ENCODE data around the gene AP1G2. TPM values are rescaled to one million over a fixed set of nuclear protein-coding genes. Genes with fewer than 3 reads are reported as not detected.

Gene AP1G2
- total RNA-seq, 1 donor from 2014 or later = 93.4 TPM

- no peak for DNase-seq (ENCODE audit: low read depth)
- Histone ChIP-seq H3K4me3 (ENCODE audit: low read depth, low read length) (no peak overlapping the region), H3K27me3 (ENCODE audit: control insufficient read depth, insufficient read depth, low read length) (peaks cover 65% of the 10 kb centered on the region), H3K36me3 (ENCODE audit: control insufficient read depth, insufficient read depth, low read length) (no peaks in the 10 kb centered on the region)
- TF ChIP-seq CTCF (IDR thresholded peaks at IDR 0.05; ENCODE audit: insufficient read depth, low read length, poor library complexity, severe bottlenecking) = no peak
Observed at GRCh38 chr14:23577004-23577681, 9.6 kb upstream of the AP1G2 start.

GRCh38 chr14:23573384-23574015 is 5.9 kb upstream of the AP1G2 start:
- H3K4me3 ChIP-seq (ENCODE audit: low read depth, low read length) = no peak overlapping the region
- H3K27me3 ChIP-seq (ENCODE audit: control insufficient read depth, insufficient read depth, low read length) = peaks cover 62% of the 10 kb centered on the region
- H3K36me3 ChIP-seq (ENCODE audit: control insufficient read depth, insufficient read depth, low read length) = no peaks in the 10 kb centered on the region
- DNase-seq (ENCODE audit: low read depth) = no peak
- TF ChIP-seq CTCF (IDR thresholded peaks at IDR 0.05; ENCODE audit: insufficient read depth, low read length, poor library complexity, severe bottlenecking) = no peak

GRCh38 chr14:23572836-23573235 is 5.2 kb upstream of the AP1G2 start:
- Histone ChIP-seq H3K4me3 (ENCODE audit: low read depth, low read length) (no peak overlapping the region), H3K36me3 (ENCODE audit: control insufficient read depth, insufficient read depth, low read length) (no peaks in the 10 kb centered on the region), H3K27me3 (ENCODE audit: control insufficient read depth, insufficient read depth, low read length) (peaks cover 56% of the 10 kb centered on the region)
- DNase-seq (ENCODE audit: low read depth) = no peak
- no peak for TF ChIP-seq CTCF (IDR thresholded peaks at IDR 0.05; ENCODE audit: insufficient read depth, low read length, poor library complexity, severe bottlenecking)

- Histone ChIP-seq H3K36me3 (ENCODE audit: control insufficient read depth, insufficient read depth, low read length) (no peaks in the 10 kb centered on the region), H3K27me3 (ENCODE audit: control insufficient read depth, insufficient read depth, low read length) (peaks cover 52% of the 10 kb centered on the region), H3K4me3 (ENCODE audit: low read depth, low read length) (no peak overlapping the region)
- TF ChIP-seq CTCF (IDR thresholded peaks at IDR 0.05; ENCODE audit: insufficient read depth, low read length, poor library complexity, severe bottlenecking) = no peak
- no peak for DNase-seq (ENCODE audit: low read depth)
Observed at GRCh38 chr14:23572524-23572828, 4.9 kb upstream of the AP1G2 start.

- no peak for DNase-seq (ENCODE audit: low read depth)
- Histone ChIP-seq H3K36me3 (ENCODE audit: control insufficient read depth, insufficient read depth, low read length) (no peaks in the 10 kb centered on the region), H3K27me3 (ENCODE audit: control insufficient read depth, insufficient read depth, low read length) (peaks cover 46% of the 10 kb centered on the region), H3K4me3 (ENCODE audit: low read depth, low read length) (no peak overlapping the region)
- no peak for TF ChIP-seq CTCF (IDR thresholded peaks at IDR 0.05; ENCODE audit: insufficient read depth, low read length, poor library complexity, severe bottlenecking)
Observed at GRCh38 chr14:23571701-23572523, 4.3 kb upstream of the AP1G2 start.
